Erythroblast (primary cell): ENCODE data around the gene LDLRAD4.

Experiments used
- GATA1 ChIP-seq: IDR thresholded peaks from 2 replicates; pipeline ENCODE4 v1.6.1; 2011; ENCODE audit warnings: low read depth, mild to moderate bottlenecking, control low read depth, low read length, moderate library complexity
- POLR2A ChIP-seq: IDR thresholded peaks from 2 replicates; pipeline ENCODE4 v1.6.1; 2011; ENCODE audit warnings: mild to moderate bottlenecking, low read length

GRCh38 chr18:13538630-13539029, 320.1 kb downstream of the LDLRAD4 start:
- TF ChIP-seq POLR2A (no peak), GATA1 (no peak)
